GM23338 (cell line): Measurements from ENCODE around the gene OLFML2B. TPM values are rescaled to one million over a fixed set of nuclear protein-coding genes. Genes with fewer than 3 reads are reported as not detected.

Source experiments
- ATAC-seq: fragments of 200-7000 bp; cut with Tn5 transposase; 3 replicates; pipeline ENCODE4 v1.9.1; 2020
- DNase-seq: peaks from one replicate; pipeline ENCODE4 v3.0.0-alpha.2; 2015; ENCODE audit warnings: low spot score
- H2AFZ ChIP-seq: fragments of 200-600 bp; sonication (generic); 2 replicates; pipeline ENCODE4 v1.8.0; 2016; ENCODE audit warnings: antibody characterized with exemption, mild to moderate bottlenecking, moderate library complexity
- H3F3A ChIP-seq: fragments of 200-600 bp; sonication (generic); replicated peaks from 2 replicates; pipeline ENCODE4 v1.8.0; 2017; ENCODE audit warnings: antibody characterized with exemption, mixed run types, low read depth
- H3K27ac ChIP-seq: fragments of 200-600 bp; sonication (generic); 2 replicates; pipeline ENCODE4 v1.6.1; 2016; ENCODE audit warnings: low read depth
- H3K27me3 ChIP-seq: fragments of 200-600 bp; sonication (generic); 2 replicates; pipeline ENCODE4 v1.8.0; 2016; ENCODE audit warnings: mild to moderate bottlenecking, mixed run types, moderate library complexity; ENCODE audit not compliant: insufficient read depth
- H3K36me3 ChIP-seq: fragments of 200-600 bp; sonication (generic); 2 replicates; pipeline ENCODE4 v1.8.0; 2016; ENCODE audit warnings: mild to moderate bottlenecking; ENCODE audit not compliant: insufficient read depth
- H3K4me1 ChIP-seq: fragments of 200-600 bp; sonication (generic); 2 replicates; pipeline ENCODE4 v1.8.0; 2016; ENCODE audit warnings: mild to moderate bottlenecking, moderate library complexity; ENCODE audit not compliant: insufficient read depth
- H3K4me2 ChIP-seq: fragments of 200-600 bp; sonication (generic); 2 replicates; pipeline ENCODE4 v1.7.1; 2017; ENCODE audit warnings: mixed run types
- H3K4me3 ChIP-seq: fragments of 200-600 bp; sonication (generic); 2 replicates; pipeline ENCODE4 v1.6.1; 2016; ENCODE audit warnings: mixed run types
- H3K79me2 ChIP-seq: fragments of 200-600 bp; sonication (generic); replicated peaks from 2 replicates; pipeline ENCODE4 v1.8.0; 2017; ENCODE audit warnings: mild to moderate bottlenecking; ENCODE audit not compliant: insufficient read depth
- H3K9me2 ChIP-seq: fragments of 200-600 bp; sonication (generic); 2 replicates; pipeline ENCODE4 v1.8.0; 2017; ENCODE audit not compliant: insufficient read depth
- H4K20me1 ChIP-seq: fragments of 200-600 bp; sonication (generic); replicated peaks from 2 replicates; pipeline ENCODE4 v1.8.0; 2017; ENCODE audit warnings: mild to moderate bottlenecking; ENCODE audit not compliant: insufficient read depth
- H3K27ac Mint-ChIP-seq: 2 replicates; pipeline ENCODE4 v1.8.0; 2020; ENCODE audit warnings: inconsistent platforms, mild to moderate bottlenecking, moderate library complexity, mixed read lengths
- H3K27me3 Mint-ChIP-seq: 3 replicates; pipeline ENCODE4 v1.8.0; 2022; ENCODE audit warnings: low read depth, mild to moderate bottlenecking, moderate library complexity, mixed read lengths, inconsistent platforms; ENCODE audit not compliant: insufficient read depth, poor library complexity
- H3K36me3 Mint-ChIP-seq: 3 replicates; pipeline ENCODE4 v1.8.0; 2021; ENCODE audit warnings: low read depth, mild to moderate bottlenecking, inconsistent platforms, moderate library complexity, mixed read lengths
- H3K4me1 Mint-ChIP-seq: 3 replicates; pipeline ENCODE4 v1.8.0; 2020; ENCODE audit warnings: mild to moderate bottlenecking, inconsistent platforms, mixed read lengths
- H3K4me3 Mint-ChIP-seq: 3 replicates; pipeline ENCODE4 v1.8.0; 2021; ENCODE audit warnings: moderate library complexity, mild to moderate bottlenecking, inconsistent platforms, mixed read lengths
- H3K9me3 Mint-ChIP-seq: 3 replicates; pipeline ENCODE4 v1.8.0; 2020; ENCODE audit warnings: moderate library complexity, mild to moderate bottlenecking, inconsistent platforms, mixed read lengths
- CREB1 ChIP-seq: fragments of 250-450 bp; sonication (Bioruptor Pico); IDR thresholded peaks from 2 replicates; pipeline ENCODE4 v1.5.0; 2020; ENCODE audit warnings: low read depth, mild to moderate bottlenecking, moderate library complexity
- EZH2 ChIP-seq: fragments of 200-600 bp; sonication (generic); IDR thresholded peaks from one replicate; pipeline ENCODE4 v1.8.0; 2017; ENCODE audit warnings: antibody characterized with exemption, mild to moderate bottlenecking, low read depth; ENCODE audit not compliant: unreplicated experiment
- EZH2phosphoT487 ChIP-seq: fragments of 200-600 bp; sonication (generic); IDR thresholded peaks from one replicate; pipeline ENCODE4 v1.8.1; 2018; ENCODE audit warnings: antibody characterized with exemption; ENCODE audit not compliant: unreplicated experiment
- JUNB ChIP-seq: IDR thresholded peaks from one replicate; pipeline ENCODE4 v1.6.1; 2016; ENCODE audit warnings: antibody characterized with exemption; ENCODE audit not compliant: unreplicated experiment
- NANOG ChIP-seq: IDR thresholded peaks from 2 replicates; pipeline ENCODE4 v1.6.1; 2016; ENCODE audit warnings: antibody characterized with exemption, borderline replicate concordance
- POLR2AphosphoS5 ChIP-seq: IDR thresholded peaks from 2 replicates; pipeline ENCODE4 v1.6.1; 2016; ENCODE audit warnings: antibody characterized with exemption, low read depth
- STAT1 ChIP-seq: IDR thresholded peaks from one replicate; pipeline ENCODE4 v1.6.1; 2016; ENCODE audit warnings: antibody characterized with exemption; ENCODE audit not compliant: unreplicated experiment
- ZNF114 ChIP-seq: fragments of 250-450 bp; sonication (Bioruptor Pico); IDR thresholded peaks from 2 replicates; pipeline ENCODE4 v1.5.0; 2020; ENCODE audit warnings: mild to moderate bottlenecking, moderate library complexity
- ZNF331 ChIP-seq: fragments of 250-450 bp; sonication (Bioruptor Pico); IDR thresholded peaks from 2 replicates; pipeline ENCODE4 v1.5.0; 2020; ENCODE audit warnings: low read depth, mild to moderate bottlenecking, moderate library complexity
- polyA plus RNA-seq: library from polyadenylated mRNA; unstranded; fragments of >200 nt; fragmentation: Nextera tagmentation; extraction: Ambion mirVana; gene quantifications from 2 replicates; pipeline ENCODE4 v1.2.1, GENCODE V29; 2016
- total RNA-seq: library from RNA; depleted of rRNA; stranded (reverse); fragments of >200 nt; shearing (Covaris generic); gene quantifications from 2 replicates; pipeline ENCODE4 v1.2.3, GENCODE V29; 2014
- TF ChIP-seq, protein P1 (sequence below): fragments of 250-450 bp; sonication (Bioruptor Pico); IDR thresholded peaks from 2 replicates; pipeline ENCODE4 v1.5.0; 2020; ENCODE audit warnings: mild to moderate bottlenecking, moderate library complexity
- TF ChIP-seq, protein P2 (sequence below): IDR thresholded peaks from 2 replicates; pipeline ENCODE4 v1.6.1; 2016; ENCODE audit warnings: antibody characterized with exemption
- TF ChIP-seq, protein P3 (sequence below): IDR thresholded peaks from one replicate; pipeline ENCODE4 v1.6.1; 2018; ENCODE audit warnings: antibody characterized with exemption; ENCODE audit not compliant: unreplicated experiment
- TF ChIP-seq, protein P4 (sequence below), 2 experiments: fragments of 200-600 bp in 1 of 2; sonication (generic) in 1 of 2; conservative IDR thresholded peaks; 2 replicates each; pipeline versions ENCODE4 v1.5.1 to v1.6.1; 2016 to 2017; ENCODE audit warnings: antibody characterized with exemption in 2 of 2, low read depth in 2 of 2, mild to moderate bottlenecking in 2 of 2, moderate library complexity in 1 of 2

OLFML2B gene
- total and polyA plus RNA-seq, 2 experiments from 2014 or later = 2.9 to 4.3 TPM

DNA sequence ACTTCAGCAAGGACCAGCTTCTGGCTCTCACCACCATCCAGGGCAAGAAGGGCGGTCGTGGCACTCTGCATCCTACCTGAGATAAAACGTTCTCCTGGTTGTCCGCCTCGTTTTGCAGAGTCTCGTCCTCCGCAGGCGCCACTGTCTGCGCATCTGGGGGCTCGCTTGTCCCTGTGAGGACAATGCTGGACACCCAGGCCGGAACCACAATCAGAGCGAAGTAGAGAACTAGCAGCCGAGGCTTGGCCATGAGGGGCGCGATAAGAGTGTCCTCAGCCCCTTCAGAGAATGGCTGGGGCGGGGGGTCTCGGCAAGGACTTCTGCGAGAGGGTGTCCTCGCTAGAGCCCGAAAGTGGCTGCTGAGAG, 505 bp downstream of the OLFML2B start:
- no peak overlapping the region for H3K27ac Mint-ChIP-seq
- ATAC-seq = peak; percentile 32

More for the DNA sequence above, 505 bp downstream of the OLFML2B start:
- H3K79me2 ChIP-seq = no peaks in the 10 kb centered on the region
- peaks cover 25% of the 10 kb centered on the region for H3K4me1 Mint-ChIP-seq
- H3K4me2 ChIP-seq = peak overlapping the region; percentile 97
- peak overlapping the region; percentile 89 for H3K4me3 Mint-ChIP-seq
- H3K4me1 ChIP-seq = peaks cover 24% of the 10 kb centered on the region
- no peak overlapping the region for H3K27ac ChIP-seq
- no peaks in the 10 kb centered on the region for H3K36me3 ChIP-seq
- peaks cover 43% of the 10 kb centered on the region for H3K27me3 Mint-ChIP-seq
- DNase-seq = no peak
- H3K36me3 Mint-ChIP-seq = no peaks in the 10 kb centered on the region; the same call in 2 of the 3 replicates
- H4K20me1 ChIP-seq = no peaks in the 10 kb centered on the region
- TF ChIP-seq, protein P1, sequence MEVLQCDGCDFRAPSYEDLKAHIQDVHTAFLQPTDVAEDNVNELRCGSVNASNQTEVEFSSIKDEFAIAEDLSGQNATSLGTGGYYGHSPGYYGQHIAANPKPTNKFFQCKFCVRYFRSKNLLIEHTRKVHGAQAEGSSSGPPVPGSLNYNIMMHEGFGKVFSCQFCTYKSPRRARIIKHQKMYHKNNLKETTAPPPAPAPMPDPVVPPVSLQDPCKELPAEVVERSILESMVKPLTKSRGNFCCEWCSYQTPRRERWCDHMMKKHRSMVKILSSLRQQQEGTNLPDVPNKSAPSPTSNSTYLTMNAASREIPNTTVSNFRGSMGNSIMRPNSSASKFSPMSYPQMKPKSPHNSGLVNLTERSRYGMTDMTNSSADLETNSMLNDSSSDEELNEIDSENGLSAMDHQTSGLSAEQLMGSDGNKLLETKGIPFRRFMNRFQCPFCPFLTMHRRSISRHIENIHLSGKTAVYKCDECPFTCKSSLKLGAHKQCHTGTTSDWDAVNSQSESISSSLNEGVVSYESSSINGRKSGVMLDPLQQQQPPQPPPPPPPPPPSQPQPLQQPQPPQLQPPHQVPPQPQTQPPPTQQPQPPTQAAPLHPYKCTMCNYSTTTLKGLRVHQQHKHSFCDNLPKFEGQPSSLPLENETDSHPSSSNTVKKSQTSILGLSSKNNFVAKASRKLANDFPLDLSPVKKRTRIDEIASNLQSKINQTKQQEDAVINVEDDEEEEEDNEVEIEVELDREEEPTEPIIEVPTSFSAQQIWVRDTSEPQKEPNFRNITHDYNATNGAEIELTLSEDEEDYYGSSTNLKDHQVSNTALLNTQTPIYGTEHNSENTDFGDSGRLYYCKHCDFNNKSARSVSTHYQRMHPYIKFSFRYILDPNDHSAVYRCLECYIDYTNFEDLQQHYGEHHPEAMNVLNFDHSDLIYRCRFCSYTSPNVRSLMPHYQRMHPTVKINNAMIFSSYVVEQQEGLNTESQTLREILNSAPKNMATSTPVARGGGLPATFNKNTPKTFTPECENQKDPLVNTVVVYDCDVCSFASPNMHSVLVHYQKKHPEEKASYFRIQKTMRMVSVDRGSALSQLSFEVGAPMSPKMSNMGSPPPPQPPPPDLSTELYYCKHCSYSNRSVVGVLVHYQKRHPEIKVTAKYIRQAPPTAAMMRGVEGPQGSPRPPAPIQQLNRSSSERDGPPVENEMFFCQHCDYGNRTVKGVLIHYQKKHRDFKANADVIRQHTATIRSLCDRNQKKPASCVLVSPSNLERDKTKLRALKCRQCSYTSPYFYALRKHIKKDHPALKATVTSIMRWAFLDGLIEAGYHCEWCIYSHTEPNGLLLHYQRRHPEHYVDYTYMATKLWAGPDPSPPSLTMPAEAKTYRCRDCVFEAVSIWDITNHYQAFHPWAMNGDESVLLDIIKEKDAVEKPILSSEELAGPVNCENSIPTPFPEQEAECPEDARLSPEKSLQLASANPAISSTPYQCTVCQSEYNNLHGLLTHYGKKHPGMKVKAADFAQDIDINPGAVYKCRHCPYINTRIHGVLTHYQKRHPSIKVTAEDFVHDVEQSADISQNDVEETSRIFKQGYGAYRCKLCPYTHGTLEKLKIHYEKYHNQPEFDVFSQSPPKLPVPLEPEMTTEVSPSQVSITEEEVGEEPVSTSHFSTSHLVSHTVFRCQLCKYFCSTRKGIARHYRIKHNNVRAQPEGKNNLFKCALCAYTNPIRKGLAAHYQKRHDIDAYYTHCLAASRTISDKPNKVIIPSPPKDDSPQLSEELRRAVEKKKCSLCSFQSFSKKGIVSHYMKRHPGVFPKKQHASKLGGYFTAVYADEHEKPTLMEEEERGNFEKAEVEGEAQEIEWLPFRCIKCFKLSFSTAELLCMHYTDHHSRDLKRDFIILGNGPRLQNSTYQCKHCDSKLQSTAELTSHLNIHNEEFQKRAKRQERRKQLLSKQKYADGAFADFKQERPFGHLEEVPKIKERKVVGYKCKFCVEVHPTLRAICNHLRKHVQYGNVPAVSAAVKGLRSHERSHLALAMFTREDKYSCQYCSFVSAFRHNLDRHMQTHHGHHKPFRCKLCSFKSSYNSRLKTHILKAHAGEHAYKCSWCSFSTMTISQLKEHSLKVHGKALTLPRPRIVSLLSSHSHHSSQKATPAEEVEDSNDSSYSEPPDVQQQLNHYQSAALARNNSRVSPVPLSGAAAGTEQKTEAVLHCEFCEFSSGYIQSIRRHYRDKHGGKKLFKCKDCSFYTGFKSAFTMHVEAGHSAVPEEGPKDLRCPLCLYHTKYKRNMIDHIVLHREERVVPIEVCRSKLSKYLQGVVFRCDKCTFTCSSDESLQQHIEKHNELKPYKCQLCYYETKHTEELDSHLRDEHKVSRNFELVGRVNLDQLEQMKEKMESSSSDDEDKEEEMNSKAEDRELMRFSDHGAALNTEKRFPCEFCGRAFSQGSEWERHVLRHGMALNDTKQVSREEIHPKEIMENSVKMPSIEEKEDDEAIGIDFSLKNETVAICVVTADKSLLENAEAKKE (CRISPR knock-in tag) = no peak
- no peak for TF ChIP-seq NANOG
- no peak for TF ChIP-seq JUNB
- no peak for TF ChIP-seq CREB1
- no peak for TF ChIP-seq STAT1
- TF ChIP-seq EZH2phosphoT487 = no peak
- TF ChIP-seq EZH2 = peak; percentile 10
- no peak for TF ChIP-seq POLR2AphosphoS5
- no peak for TF ChIP-seq ZNF114 (CRISPR knock-in tag)
- TF ChIP-seq, protein P2, sequence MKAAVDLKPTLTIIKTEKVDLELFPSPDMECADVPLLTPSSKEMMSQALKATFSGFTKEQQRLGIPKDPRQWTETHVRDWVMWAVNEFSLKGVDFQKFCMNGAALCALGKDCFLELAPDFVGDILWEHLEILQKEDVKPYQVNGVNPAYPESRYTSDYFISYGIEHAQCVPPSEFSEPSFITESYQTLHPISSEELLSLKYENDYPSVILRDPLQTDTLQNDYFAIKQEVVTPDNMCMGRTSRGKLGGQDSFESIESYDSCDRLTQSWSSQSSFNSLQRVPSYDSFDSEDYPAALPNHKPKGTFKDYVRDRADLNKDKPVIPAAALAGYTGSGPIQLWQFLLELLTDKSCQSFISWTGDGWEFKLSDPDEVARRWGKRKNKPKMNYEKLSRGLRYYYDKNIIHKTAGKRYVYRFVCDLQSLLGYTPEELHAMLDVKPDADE = no peak
- TF ChIP-seq, protein P3, sequence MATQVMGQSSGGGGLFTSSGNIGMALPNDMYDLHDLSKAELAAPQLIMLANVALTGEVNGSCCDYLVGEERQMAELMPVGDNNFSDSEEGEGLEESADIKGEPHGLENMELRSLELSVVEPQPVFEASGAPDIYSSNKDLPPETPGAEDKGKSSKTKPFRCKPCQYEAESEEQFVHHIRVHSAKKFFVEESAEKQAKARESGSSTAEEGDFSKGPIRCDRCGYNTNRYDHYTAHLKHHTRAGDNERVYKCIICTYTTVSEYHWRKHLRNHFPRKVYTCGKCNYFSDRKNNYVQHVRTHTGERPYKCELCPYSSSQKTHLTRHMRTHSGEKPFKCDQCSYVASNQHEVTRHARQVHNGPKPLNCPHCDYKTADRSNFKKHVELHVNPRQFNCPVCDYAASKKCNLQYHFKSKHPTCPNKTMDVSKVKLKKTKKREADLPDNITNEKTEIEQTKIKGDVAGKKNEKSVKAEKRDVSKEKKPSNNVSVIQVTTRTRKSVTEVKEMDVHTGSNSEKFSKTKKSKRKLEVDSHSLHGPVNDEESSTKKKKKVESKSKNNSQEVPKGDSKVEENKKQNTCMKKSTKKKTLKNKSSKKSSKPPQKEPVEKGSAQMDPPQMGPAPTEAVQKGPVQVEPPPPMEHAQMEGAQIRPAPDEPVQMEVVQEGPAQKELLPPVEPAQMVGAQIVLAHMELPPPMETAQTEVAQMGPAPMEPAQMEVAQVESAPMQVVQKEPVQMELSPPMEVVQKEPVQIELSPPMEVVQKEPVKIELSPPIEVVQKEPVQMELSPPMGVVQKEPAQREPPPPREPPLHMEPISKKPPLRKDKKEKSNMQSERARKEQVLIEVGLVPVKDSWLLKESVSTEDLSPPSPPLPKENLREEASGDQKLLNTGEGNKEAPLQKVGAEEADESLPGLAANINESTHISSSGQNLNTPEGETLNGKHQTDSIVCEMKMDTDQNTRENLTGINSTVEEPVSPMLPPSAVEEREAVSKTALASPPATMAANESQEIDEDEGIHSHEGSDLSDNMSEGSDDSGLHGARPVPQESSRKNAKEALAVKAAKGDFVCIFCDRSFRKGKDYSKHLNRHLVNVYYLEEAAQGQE = no peak
- TF ChIP-seq ZNF331 = no peak
- TF ChIP-seq, protein P4, sequence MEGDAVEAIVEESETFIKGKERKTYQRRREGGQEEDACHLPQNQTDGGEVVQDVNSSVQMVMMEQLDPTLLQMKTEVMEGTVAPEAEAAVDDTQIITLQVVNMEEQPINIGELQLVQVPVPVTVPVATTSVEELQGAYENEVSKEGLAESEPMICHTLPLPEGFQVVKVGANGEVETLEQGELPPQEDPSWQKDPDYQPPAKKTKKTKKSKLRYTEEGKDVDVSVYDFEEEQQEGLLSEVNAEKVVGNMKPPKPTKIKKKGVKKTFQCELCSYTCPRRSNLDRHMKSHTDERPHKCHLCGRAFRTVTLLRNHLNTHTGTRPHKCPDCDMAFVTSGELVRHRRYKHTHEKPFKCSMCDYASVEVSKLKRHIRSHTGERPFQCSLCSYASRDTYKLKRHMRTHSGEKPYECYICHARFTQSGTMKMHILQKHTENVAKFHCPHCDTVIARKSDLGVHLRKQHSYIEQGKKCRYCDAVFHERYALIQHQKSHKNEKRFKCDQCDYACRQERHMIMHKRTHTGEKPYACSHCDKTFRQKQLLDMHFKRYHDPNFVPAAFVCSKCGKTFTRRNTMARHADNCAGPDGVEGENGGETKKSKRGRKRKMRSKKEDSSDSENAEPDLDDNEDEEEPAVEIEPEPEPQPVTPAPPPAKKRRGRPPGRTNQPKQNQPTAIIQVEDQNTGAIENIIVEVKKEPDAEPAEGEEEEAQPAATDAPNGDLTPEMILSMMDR (conservative IDR thresholded peaks at IDR 0.05; ENCODE audit: low read depth in 2 of 2) = 0 out of 4 replicates have a peak, but pooled peaks of 1 of the 2 experiments have one; percentile 9
- peak overlapping the region; percentile 81 for H3K4me3 ChIP-seq
- no peaks in the 10 kb centered on the region for H3K9me2 ChIP-seq
- no peaks in the 10 kb centered on the region for H3K9me3 Mint-ChIP-seq
- peak overlapping the region; percentile 100 for H2AFZ ChIP-seq
- 0 out of 2 replicates have a peak, but pooled peaks cover 9% of the 10 kb centered on the region for H3F3A ChIP-seq
- peaks cover 54% of the 10 kb centered on the region for H3K27me3 ChIP-seq
